ENCODE measurements around the gene PDE4D. TPM values are rescaled to one million over a fixed set of nuclear protein-coding genes. Genes with fewer than 3 reads are reported as not detected.

Gene PDE4D
- total RNA-seq, 1 donor, result 12.7 TPM

DNA sequence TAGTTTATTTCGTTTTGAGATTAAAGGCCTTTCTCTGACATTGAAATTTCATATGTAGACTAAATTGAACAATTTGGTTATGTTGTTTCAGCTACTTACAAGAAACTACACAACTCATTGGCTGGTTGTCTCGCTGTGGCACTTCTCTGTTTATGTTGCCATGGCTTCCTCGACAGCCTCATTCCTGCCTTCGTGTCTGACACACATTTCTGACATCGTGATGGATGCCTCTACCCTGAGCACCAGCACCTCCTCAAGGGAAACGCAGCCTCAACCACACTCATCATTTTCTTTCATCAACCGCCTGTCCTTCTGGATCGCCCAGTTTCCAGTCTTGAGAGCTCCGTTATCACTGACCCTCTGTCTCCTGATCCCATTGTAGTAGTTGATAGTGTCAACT is 562.8 kb downstream of the PDE4D start:
- no peak for TF ChIP-seq CTCF (IDR thresholded peaks at IDR 0.05; ENCODE audit: insufficient read depth, low read length)
- DNase-seq (ENCODE audit: low read depth), result no peak
- H3K4me3 ChIP-seq (ENCODE audit: low read depth, low read length), result no peak overlapping the region

DNA sequence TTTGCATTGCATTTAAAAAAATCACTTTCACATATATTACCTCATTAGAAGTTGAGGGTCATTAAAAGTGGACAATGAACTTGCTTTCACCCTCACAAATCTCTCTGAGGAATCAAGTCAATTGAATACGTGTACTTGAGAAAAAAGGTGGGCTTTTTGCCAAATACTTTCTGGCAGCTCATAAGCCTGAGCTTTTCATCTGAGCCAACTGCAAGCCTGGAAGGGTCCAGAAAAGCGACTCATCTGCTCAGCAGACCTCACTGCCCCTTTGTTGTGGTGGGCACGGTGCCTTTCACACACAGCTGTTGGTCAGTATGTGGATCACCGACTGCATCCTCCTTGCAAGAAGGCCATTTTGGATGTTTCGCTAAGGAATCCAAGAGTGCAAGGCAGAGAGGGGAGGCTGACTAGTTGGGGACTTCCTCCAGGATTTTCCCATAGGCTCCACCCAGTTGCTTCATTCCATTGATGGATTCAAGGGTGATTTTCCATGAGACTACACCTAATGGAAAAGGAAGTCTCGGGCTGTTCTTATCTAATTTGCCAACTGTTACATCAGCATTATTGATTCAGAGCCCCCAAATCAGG is 564.7 kb downstream of the PDE4D start:
- DNase-seq (ENCODE audit: low read depth), result peak; percentile 51

GRCh38 chr5:59327191-59327980 is 566.1 kb downstream of the PDE4D start:
- no peak overlapping the region for H3K4me3 ChIP-seq (ENCODE audit: low read depth, low read length)
- DNase-seq (ENCODE audit: low read depth), result no peak
- no peak for TF ChIP-seq CTCF (IDR thresholded peaks at IDR 0.05; ENCODE audit: insufficient read depth, low read length)

More for the DNA sequence above, 564.7 kb downstream of the PDE4D start:
- TF ChIP-seq CTCF (IDR thresholded peaks at IDR 0.05; ENCODE audit: insufficient read depth, low read length), result no peak
- H3K4me3 ChIP-seq (ENCODE audit: low read depth, low read length), result no peak overlapping the region

DNA sequence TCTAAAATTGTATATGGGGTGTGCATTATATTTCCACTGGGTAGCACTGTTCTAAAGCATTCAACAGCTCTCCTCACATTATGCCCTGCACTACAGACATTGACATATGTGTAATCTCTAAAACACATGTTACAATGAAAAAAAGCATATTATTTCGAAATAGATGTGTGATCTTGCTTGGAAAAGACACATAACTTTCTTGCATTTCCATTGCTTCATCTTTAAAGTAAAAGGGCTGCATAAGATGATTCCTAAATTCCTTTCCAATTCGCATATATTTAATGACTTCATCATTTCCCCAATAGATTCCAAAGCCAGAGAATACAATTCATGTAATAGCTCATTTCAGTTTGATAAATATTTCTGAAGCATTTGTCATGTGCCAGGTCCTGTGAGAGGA is 566.9 kb downstream of the PDE4D start:
- DNase-seq (ENCODE audit: low read depth), result no peak
- no peak overlapping the region for H3K4me3 ChIP-seq (ENCODE audit: low read depth, low read length)
- no peak for TF ChIP-seq CTCF (IDR thresholded peaks at IDR 0.05; ENCODE audit: insufficient read depth, low read length)

- no peak for TF ChIP-seq CTCF (IDR thresholded peaks at IDR 0.05; ENCODE audit: insufficient read depth, low read length)
- no peak for DNase-seq (ENCODE audit: low read depth)
- no peak overlapping the region for H3K4me3 ChIP-seq (ENCODE audit: low read depth, low read length)
Measured at GRCh38 chr5:59325070-59325469, 568.5 kb downstream of the PDE4D start.

DNA sequence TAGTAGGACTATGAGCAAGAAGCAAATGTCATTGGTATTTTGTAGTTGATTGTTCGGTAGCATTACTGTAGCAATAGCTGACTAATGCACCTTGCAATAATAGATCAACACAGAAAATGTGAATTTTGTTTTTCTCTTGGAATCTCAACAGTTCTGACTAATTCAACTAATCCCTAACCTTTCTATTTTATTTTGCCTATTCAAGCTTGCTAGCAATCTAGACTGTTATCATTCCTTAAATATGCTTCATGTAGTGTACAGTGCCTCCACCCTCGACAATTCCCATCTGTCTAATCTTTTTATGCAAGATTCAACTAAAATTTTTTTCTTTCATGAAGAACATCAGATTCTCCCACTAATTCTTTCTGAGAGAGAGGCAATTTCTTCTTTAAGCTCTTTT is 570.6 kb downstream of the PDE4D start:
- no peak overlapping the region for H3K4me3 ChIP-seq (ENCODE audit: low read depth, low read length)
- no peak for TF ChIP-seq CTCF (IDR thresholded peaks at IDR 0.05; ENCODE audit: insufficient read depth, low read length)
- DNase-seq (ENCODE audit: low read depth), result no peak

Measured in fibroblast of the aortic adventitia (primary cell).